Measurements from ENCODE around the gene ATP12A.
"Not testable (repeated sequence)": the region's sequence is repeated elsewhere in the genome, so short reads cannot be mapped to it uniquely, and the experiment has no call there.

ATP12A gene

DNA sequence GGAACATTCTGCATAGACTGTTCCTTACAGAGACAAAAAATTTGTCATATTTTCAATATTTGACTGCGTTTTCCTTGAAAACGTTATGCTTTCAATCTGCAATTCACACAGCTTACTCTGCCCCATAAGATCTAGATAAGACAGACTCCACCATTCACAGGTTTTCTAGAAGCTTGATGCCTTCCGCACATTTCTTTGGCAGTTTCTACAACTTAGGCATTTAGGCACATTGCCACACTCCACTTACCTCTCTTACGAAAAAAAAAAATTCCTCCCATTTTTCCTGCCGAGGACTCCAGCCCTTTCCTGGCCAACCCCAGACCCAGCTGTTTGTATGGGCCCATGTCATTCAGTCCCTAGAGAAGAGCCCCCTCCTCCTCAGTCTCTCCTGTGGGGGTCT, 11.2 kb downstream of the ATP12A start:
- no peak for DNase-seq

DNA sequence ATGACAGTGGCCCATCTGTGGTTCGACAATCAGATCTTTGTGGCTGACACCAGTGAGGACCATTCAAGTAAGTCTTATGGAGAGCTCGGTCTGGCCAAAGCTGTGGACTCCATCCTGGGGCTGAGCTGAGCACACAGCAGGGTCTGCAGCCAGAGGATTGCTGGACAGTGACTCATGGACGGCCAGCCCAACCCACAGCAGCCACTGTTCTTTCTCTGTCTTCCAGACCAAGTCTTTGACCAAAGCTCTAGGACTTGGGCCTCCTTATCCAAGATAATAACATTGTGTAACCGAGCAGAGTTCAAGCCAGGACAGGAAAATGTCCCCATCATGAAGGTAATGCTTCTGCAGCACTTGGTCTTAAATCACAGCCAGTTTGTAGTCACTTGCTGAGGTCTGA, 12.4 kb downstream of the ATP12A start:
- no peak for DNase-seq

DNA sequence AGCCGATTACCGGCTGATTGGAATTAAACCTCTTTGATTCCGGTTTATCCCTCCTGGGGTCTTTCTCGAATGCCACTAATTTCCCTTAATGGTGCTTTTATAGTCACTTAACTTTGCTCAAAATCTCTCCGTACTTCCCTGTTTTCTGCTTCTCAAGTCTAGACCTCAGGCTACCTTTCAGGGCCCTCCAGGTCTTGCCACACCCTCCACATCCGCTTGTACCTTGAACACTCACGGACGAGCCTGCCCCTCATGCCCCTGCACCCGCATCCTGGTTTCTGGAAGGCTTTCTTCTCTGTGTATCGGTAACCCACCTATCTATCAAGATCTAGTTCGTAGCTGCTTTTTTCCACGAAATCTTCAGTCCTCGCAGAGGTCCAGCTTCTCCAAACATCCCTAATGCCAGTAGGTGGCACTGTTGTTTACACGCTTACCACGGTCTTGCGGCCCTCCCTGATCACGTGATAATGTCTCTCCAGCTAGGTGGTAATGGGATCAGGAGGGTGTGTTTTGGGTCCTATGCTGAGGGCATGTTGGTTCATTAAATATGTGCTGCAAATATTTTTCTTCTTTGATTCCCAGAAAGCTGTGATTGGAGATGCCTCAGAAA, 13.8 kb downstream of the ATP12A start:
- DNase-seq: no peak

GRCh38 chr13:24694907-24695306, 14.7 kb downstream of the ATP12A start:
- no peak for DNase-seq

GRCh38 chr13:24698686-24699085, 18.5 kb downstream of the ATP12A start:
- DNase-seq: no peak

- no peak for DNase-seq
Measured at GRCh38 chr13:24699541-24699940, 19.3 kb downstream of the ATP12A start.

GRCh38 chr13:24700539-24700938, 20.3 kb downstream of the ATP12A start:
- DNase-seq: no peak

GRCh38 chr13:24706886-24707585, 26.8 kb downstream of the ATP12A start:
- no peak for DNase-seq

DNA sequence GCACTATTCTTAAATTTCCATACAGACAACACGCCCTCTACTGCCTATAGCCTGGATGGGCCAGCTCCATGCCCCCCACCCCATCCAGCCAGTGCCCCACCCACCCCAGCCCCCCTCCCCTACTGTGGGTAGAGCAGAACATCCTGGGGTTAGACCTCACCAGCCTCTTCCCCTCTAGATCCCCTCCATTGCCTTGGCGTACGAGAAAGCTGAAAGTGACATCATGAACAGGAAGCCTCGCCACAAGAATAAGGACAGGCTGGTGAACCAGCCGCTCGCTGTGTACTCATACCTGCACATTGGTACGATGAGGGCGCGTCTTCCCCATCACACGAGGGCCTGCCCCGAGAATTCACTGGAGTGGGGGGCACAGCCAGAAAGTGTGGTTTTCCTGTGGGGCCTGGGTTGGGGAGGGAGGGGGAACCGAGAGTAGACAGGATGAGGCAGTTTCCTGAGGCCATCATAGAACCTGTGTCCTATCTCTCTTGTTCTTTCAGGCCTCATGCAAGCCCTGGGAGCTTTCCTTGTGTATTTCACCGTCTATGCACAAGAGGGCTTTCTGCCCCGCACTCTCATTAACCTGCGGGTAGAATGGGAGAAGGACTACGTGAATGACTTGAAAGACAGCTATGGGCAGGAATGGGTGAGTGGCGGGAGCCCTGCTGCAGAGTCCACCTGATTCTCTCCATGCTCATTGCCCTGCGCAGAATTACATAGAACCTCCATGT, 29.1 kb downstream of the ATP12A start:
- no peak for DNase-seq

- DNase-seq: no peak
Measured at GRCh38 chr13:24713022-24713421, 32.8 kb downstream of the ATP12A start.

DNA sequence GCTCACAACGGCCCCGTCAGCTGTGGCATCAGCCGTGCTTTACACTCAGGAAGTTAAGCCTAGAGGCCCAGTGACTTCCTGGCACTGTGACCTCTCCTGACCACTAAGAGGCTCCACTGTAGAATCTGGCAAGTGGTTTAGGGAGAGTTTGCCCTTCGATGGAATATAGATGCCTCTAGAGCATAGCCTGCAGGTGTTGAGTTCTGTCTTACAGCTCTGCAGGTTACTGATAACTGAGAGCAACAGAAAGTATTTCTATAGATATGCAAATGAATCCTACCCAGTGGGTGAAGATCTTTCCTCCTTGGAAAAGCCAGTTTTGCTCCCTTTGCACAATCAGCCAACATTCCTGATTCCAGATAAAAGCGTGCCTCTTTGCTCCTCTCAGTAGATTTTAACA, 35.8 kb downstream of the ATP12A start:
- no peak for DNase-seq

- DNase-seq: no peak
Measured at GRCh38 chr13:24716446-24716845, 36.2 kb downstream of the ATP12A start.

GRCh38 chr13:24717217-24717616, 37.0 kb downstream of the ATP12A start:
- DNase-seq: no peak

- no peak for DNase-seq
Measured at GRCh38 chr13:24718192-24718965, 38.2 kb downstream of the ATP12A start.

DNA sequence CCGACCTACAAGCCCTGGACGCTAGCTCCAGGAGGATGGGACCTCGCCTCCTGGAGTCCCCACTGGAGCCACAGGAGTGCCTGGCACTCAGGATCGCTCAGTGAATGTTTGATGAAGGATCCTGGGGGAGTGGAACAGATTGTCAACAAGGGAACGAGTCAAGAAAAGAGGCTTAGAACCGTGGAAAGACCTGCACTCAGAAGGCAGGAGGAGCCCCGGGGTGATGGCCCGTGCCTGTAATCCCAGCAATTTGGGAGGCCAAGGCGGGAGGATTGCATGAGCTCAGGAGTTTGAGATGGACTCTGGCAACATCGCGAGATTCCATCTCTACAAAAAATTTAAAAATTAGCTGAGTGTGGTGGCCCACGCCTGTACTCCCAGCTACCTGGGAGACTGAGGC, 38.9 kb downstream of the ATP12A start:
- no peak for DNase-seq

DNA sequence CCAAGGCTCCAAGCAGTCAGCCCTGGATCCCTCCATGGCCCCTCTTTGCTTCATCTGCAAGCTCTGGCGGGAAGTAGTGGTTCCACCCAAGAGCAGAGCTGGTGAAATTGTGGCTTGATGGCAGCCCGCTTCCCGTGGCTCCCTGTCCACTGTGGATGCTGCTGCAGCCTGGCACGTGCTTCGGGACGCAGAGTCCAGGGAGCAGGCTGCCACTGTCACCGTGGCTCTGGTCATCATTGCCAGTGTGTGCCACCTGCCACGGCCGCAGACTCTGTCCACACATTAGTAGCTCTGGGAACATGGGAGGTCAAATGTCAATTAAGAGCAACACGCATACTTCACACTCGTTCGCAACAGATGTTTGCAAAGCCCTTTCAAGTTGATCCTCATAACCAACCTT, 43.0 kb downstream of the ATP12A start:
- DNase-seq: no peak

DNA sequence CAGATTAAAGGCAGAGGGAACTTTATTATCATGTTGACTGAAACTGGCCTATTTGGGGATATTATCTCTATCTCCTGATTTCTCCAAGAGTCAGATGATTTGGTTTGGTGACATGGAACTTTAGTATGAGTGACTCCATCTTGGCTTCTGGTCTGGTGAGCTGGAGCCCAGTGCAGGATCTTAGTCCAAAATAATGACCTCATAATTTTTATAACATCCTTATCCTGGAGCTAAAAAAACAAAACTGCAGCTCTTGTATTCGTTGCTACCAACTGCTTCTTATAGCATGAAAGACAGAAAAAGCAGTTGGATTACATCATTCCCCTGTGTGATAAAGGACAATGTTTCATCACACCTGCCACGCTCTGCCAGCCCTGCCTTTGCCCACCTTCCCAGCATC, 44.5 kb downstream of the ATP12A start:
- no peak for DNase-seq

DNA sequence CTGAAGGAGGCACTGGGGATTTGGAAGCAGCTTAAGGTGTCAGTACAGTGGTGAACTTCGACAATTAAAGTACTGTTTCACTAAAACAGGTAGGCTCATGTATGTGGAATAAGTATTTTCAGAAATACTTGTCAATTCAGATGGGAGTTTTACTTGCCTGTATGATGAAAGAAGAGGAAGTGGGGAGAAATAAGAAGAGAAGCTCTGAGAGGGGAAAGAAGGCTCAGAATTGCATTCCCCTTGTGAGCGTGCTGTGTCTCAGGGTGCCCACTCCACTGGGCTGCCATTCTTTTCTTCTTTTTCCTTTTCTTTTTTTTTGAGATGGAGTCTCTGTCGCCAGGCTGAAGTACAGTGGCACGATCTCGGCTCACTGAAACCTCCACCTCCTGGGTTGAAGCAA, 45.2 kb downstream of the ATP12A start:
- no peak for DNase-seq

- peak; percentile 54 for DNase-seq
Measured at GRCh38 chr13:24727731-24728601, 47.8 kb downstream of the ATP12A start.

DNA sequence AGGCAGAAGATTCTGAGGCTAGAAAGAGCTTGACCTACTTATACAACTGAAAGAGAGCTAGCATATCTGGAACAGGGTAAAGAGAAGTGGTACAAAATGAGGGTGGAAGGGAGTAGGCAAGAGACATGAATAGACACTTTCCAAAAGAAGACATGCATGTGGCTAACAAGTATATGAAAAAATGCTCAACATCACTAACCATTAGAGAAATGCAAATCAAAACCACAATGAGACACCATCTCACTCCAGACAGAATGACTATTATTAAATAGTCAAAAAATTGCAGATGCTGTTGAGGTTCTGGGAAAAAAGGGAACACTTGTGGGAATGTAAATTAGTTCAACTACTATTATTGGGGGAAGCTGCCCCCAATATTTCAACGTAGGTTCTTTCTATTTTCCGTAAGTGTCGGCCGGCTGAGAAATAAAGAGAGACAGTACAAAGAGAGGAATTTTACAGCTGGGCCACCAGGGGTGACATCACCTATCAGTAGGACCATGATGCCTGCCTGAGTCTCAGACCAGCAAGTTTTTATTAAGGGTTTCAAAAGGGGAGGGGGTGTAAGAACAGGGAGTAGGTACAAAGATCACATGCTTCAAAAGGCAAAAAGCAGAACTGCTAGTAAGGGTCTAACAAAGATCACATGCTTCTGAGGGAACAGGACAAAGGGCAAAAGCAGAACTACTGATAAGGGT, 50.8 kb downstream of the ATP12A start:
- DNase-seq: not testable (repeated sequence)

DNA sequence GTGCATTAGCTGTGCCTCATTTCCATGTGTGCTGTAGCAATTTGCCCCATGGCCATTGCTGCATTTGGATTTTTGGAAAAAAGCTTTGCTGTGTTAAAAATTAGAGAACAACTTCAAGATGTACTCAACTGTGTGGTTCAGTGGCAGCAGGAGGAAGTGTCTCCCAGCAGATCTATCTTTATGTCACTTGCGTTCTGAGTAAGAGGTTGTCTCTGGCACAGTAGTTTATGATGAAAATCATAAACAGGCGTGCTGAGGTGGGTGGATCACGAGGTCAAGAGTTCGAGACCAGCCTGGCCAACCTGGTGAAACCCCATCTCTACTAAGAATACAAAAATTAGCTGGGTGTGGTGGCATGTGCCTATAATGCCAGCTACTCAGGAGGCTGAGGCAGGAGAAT, 54.7 kb downstream of the ATP12A start:
- no peak for DNase-seq

DNA sequence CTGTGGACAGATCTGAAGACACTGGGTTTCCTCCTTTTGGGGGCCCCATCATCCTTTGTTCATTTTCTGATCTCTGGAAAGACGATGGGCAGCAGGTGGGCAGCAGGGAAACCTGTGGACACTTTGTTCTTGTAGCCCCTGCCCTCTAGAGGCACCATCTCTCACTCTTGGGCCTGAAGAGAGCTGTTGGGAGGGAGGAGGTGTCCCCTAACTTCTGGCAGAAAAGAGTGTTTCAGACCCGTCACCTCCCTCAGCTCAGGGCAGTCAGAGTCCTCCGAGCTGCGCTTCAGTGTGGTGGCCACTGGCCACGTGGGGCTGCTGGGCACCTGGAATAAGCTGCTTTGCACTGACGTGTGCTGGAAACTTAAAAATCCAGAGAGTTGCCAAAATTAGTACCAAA, 56.8 kb downstream of the ATP12A start:
- DNase-seq: no peak

Data from GF-D8 (cell line).